SJCRH30 (cell line): ENCODE measurements around the gene STK17B. TPM values are rescaled to one million over a fixed set of nuclear protein-coding genes. Genes with fewer than 3 reads are reported as not detected.
A peak's percentile ranks its signal among the peaks of the same experiment; 100 is the strongest.

Experiments used
- DNase-seq, 2 experiments: peaks; one replicate each; pipeline ENCODE4 v3.0.0-alpha.2; 2015 to 2020
- H3K27ac ChIP-seq: fragments of 250-450 bp; sonication (Bioruptor Pico); 2 replicates; pipeline ENCODE4 v1.5.1; 2020; ENCODE audit warnings: mild to moderate bottlenecking, moderate library complexity
- H3K27me3 ChIP-seq: fragments of 250-450 bp; sonication (Bioruptor Pico); 2 replicates; pipeline ENCODE4 v1.5.1; 2020; ENCODE audit warnings: mild to moderate bottlenecking, moderate library complexity
- H3K36me3 ChIP-seq: fragments of 250-450 bp; sonication (Bioruptor Pico); 2 replicates; pipeline ENCODE4 v1.5.1; 2020; ENCODE audit warnings: mild to moderate bottlenecking, moderate library complexity
- H3K4me1 ChIP-seq: fragments of 250-450 bp; sonication (Bioruptor Pico); 2 replicates; pipeline ENCODE4 v1.5.1; 2020; ENCODE audit warnings: mild to moderate bottlenecking, moderate library complexity
- H3K4me3 ChIP-seq: fragments of 250-450 bp; sonication (Bioruptor Pico); 2 replicates; pipeline ENCODE4 v1.5.1; 2020; ENCODE audit warnings: mild to moderate bottlenecking, moderate library complexity
- H3K9me3 ChIP-seq: fragments of 250-450 bp; sonication (Bioruptor Pico); replicated peaks from 2 replicates; pipeline ENCODE4 v1.5.1; 2020; ENCODE audit warnings: mild to moderate bottlenecking, moderate library complexity
- total RNA-seq: library from RNA; depleted of rRNA; stranded (reverse); fragments of >200 nt; shearing (Covaris generic); gene quantifications from 2 replicates; pipeline ENCODE4 v1.2.3, GENCODE V29; 2014

STK17B gene
- total RNA-seq, 1 experiment from 2014 or later: 165 TPM

- H3K4me3 ChIP-seq: no peak overlapping the region
- peaks cover 91% of the 10 kb centered on the region for H3K36me3 ChIP-seq
- no peaks in the 10 kb centered on the region for H3K27me3 ChIP-seq
- no peak for DNase-seq
- no peak overlapping the region for H3K27ac ChIP-seq
- H3K9me3 ChIP-seq: no peaks in the 10 kb centered on the region
- H3K4me1 ChIP-seq: peaks cover 10% of the 10 kb centered on the region
Observed at GRCh38 chr2:196155575-196155974, 15.8 kb downstream of the STK17B start.

GRCh38 chr2:196153480-196153879 is 17.9 kb downstream of the STK17B start:
- H3K27ac ChIP-seq: no peak overlapping the region
- H3K36me3 ChIP-seq: peaks cover 91% of the 10 kb centered on the region

GRCh38 chr2:196149948-196150347 is 21.4 kb downstream of the STK17B start:
- no peak for DNase-seq
- H3K27ac ChIP-seq: no peak overlapping the region
- peaks cover 92% of the 10 kb centered on the region for H3K36me3 ChIP-seq
- H3K9me3 ChIP-seq: no peaks in the 10 kb centered on the region; the same call in 1 of the 2 replicates
- H3K4me3 ChIP-seq: no peak overlapping the region
- H3K27me3 ChIP-seq: no peaks in the 10 kb centered on the region
- peaks cover 6% of the 10 kb centered on the region for H3K4me1 ChIP-seq

More at GRCh38 chr2:196153480-196153879, 17.9 kb downstream of the STK17B start:
- Histone ChIP-seq H3K4me3 (no peak overlapping the region), H3K9me3 (no peaks in the 10 kb centered on the region), H3K4me1 (no peaks in the 10 kb centered on the region), H3K27me3 (no peaks in the 10 kb centered on the region)
- DNase-seq: no peak

GRCh38 chr2:196148736-196149135 is 22.6 kb downstream of the STK17B start:
- Histone ChIP-seq H3K27ac (no peak overlapping the region), H3K27me3 (no peaks in the 10 kb centered on the region), H3K36me3 (peaks cover 88% of the 10 kb centered on the region), H3K9me3 (no peaks in the 10 kb centered on the region; the same call in 1 of the 2 replicates), H3K4me3 (no peak overlapping the region), H3K4me1 (peaks cover 6% of the 10 kb centered on the region)
- no peak for DNase-seq

- H3K4me1 ChIP-seq: peaks cover 9% of the 10 kb centered on the region
- no peak overlapping the region for H3K4me3 ChIP-seq
- no peak for DNase-seq
- peaks cover 92% of the 10 kb centered on the region for H3K36me3 ChIP-seq
- no peaks in the 10 kb centered on the region for H3K27me3 ChIP-seq
- no peaks in the 10 kb centered on the region; the same call in 1 of the 2 replicates for H3K9me3 ChIP-seq
- H3K27ac ChIP-seq: no peak overlapping the region
Observed at GRCh38 chr2:196145256-196145655, 26.1 kb downstream of the STK17B start.

GRCh38 chr2:196144513-196145126 is 26.8 kb downstream of the STK17B start:
- no peak overlapping the region for H3K4me3 ChIP-seq
- H3K4me1 ChIP-seq: peaks cover 9% of the 10 kb centered on the region
- H3K36me3 ChIP-seq: peaks cover 93% of the 10 kb centered on the region
- no peaks in the 10 kb centered on the region; the same call in 1 of the 2 replicates for H3K9me3 ChIP-seq
- no peak for DNase-seq
- no peaks in the 10 kb centered on the region for H3K27me3 ChIP-seq
- no peak overlapping the region for H3K27ac ChIP-seq

GRCh38 chr2:196143730-196144131 is 27.6 kb downstream of the STK17B start:
- peaks cover 9% of the 10 kb centered on the region for H3K4me1 ChIP-seq
- no peaks in the 10 kb centered on the region; the same call in 1 of the 2 replicates for H3K9me3 ChIP-seq
- H3K27me3 ChIP-seq: no peaks in the 10 kb centered on the region
- no peak overlapping the region for H3K27ac ChIP-seq
- H3K4me3 ChIP-seq: no peak overlapping the region
- no peak for DNase-seq
- H3K36me3 ChIP-seq: peaks cover 95% of the 10 kb centered on the region

GRCh38 chr2:196142825-196143224 is 28.6 kb downstream of the STK17B start:
- Histone ChIP-seq H3K9me3 (no peaks in the 10 kb centered on the region; the same call in 1 of the 2 replicates), H3K4me1 (peaks cover 9% of the 10 kb centered on the region), H3K36me3 (peaks cover 95% of the 10 kb centered on the region), H3K27ac (no peak overlapping the region), H3K27me3 (no peaks in the 10 kb centered on the region), H3K4me3 (no peak overlapping the region)
- DNase-seq: no peak

- no peaks in the 10 kb centered on the region for H3K9me3 ChIP-seq
- no peak for DNase-seq
- peaks cover 94% of the 10 kb centered on the region for H3K36me3 ChIP-seq
- no peaks in the 10 kb centered on the region for H3K27me3 ChIP-seq
- no peak overlapping the region for H3K27ac ChIP-seq
- 0 out of 2 replicates have a peak, but pooled peaks cover 2% of the 10 kb centered on the region for H3K4me1 ChIP-seq
- H3K4me3 ChIP-seq: no peak overlapping the region
Observed at GRCh38 chr2:196140213-196140612, 31.2 kb downstream of the STK17B start.

GRCh38 chr2:196137271-196137670 is 34.1 kb downstream of the STK17B start:
- Histone ChIP-seq H3K4me1 (no peaks in the 10 kb centered on the region), H3K27ac (no peak overlapping the region), H3K36me3 (peaks cover 97% of the 10 kb centered on the region), H3K4me3 (no peak overlapping the region), H3K9me3 (peaks cover 13% of the 10 kb centered on the region), H3K27me3 (no peaks in the 10 kb centered on the region)
- no peak for DNase-seq

- H3K27ac ChIP-seq: no peak overlapping the region
- H3K4me1 ChIP-seq: no peaks in the 10 kb centered on the region
- no peaks in the 10 kb centered on the region for H3K27me3 ChIP-seq
- no peak overlapping the region for H3K4me3 ChIP-seq
- DNase-seq: no peak
- H3K9me3 ChIP-seq: peaks cover 16% of the 10 kb centered on the region
- peaks cover 87% of the 10 kb centered on the region for H3K36me3 ChIP-seq
Observed at GRCh38 chr2:196136151-196136550, 35.2 kb downstream of the STK17B start.

GRCh38 chr2:196131949-196132925 is 39.1 kb downstream of the STK17B start:
- no peaks in the 10 kb centered on the region for H3K4me1 ChIP-seq
- no peaks in the 10 kb centered on the region for H3K27me3 ChIP-seq
- H3K36me3 ChIP-seq: peaks cover 49% of the 10 kb centered on the region
- no peak overlapping the region for H3K27ac ChIP-seq
- peak; percentile 79 to 82 for DNase-seq
- H3K9me3 ChIP-seq: peaks cover 45% of the 10 kb centered on the region
- H3K4me3 ChIP-seq: no peak overlapping the region

GRCh38 chr2:196131384-196131937 is 39.9 kb downstream of the STK17B start:
- Histone ChIP-seq H3K9me3 (peaks cover 45% of the 10 kb centered on the region), H3K4me3 (no peak overlapping the region), H3K27me3 (no peaks in the 10 kb centered on the region), H3K4me1 (no peaks in the 10 kb centered on the region), H3K27ac (no peak overlapping the region), H3K36me3 (peaks cover 41% of the 10 kb centered on the region)
- DNase-seq: peak; percentile 88 to 95

- peak; percentile 34 to 37 for DNase-seq
- Histone ChIP-seq H3K4me3 (no peak overlapping the region), H3K9me3 (peaks cover 45% of the 10 kb centered on the region)
Observed at GRCh38 chr2:196130039-196130825, 41.1 kb downstream of the STK17B start.

More at GRCh38 chr2:196130039-196130825, 41.1 kb downstream of the STK17B start:
- Histone ChIP-seq H3K4me1 (no peaks in the 10 kb centered on the region), H3K27ac (no peak overlapping the region), H3K27me3 (no peaks in the 10 kb centered on the region), H3K36me3 (peaks cover 30% of the 10 kb centered on the region)
